ENCODE measurements around the gene INCA1. TPM values are rescaled to one million over a fixed set of nuclear protein-coding genes. Genes with fewer than 3 reads are reported as not detected.

The INCA1 gene
- total and polyA plus RNA-seq, 2 of the 13 experiments (the other 11 are each of a cell fraction or from before 2014, with no cell fraction given), result 0.93 to 2.6 TPM

DNA sequence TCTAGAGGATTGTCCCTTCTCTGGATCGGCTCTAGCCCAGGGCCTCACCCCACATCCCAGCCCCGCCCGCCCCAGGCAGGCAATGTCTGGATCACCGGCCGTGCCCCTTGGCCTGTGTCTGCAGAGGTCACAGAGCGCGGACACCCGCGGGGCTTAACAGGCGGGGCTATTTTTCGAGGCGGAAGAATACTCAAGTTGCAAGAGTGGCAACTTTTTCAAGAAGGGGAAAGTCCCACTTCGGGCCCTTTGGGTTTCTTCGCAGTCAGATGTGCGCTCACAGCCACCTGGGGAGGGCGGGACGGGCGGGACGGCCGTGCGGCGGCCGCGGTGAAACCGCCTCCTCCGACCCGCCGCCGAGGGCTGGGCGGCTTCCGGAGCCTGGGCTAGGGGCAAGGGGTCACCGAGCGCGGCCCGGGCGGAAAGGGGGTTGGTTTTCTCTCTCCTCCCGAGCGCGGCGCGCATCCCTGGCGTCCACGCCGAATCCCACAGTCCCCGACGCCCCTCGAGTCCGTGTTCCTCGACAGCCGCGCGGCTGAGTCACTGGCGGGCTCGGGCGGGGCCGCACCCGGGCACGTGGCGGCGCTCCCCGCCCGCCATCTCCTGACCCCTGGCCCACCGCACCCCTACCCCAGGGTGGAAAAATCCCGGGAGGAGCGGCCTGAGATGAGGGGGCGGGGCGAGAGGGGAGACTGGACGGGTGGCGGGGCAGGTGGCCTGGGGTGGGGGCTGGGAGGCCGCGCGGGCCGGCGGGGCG, 47.8 kb downstream of the INCA1 start (continued):
- TF ChIP-seq KLF12 (CRISPR knock-in tag; IDR thresholded peaks at IDR 0.05; ENCODE audit: borderline replicate concordance) (peak; percentile 61; the same call in 1 of the 2 replicates), MAF1 (CRISPR knock-in tag; IDR thresholded peaks at IDR 0.05; ENCODE audit: borderline replicate concordance) (no peak), THAP11 (CRISPR knock-in tag; IDR thresholded peaks at IDR 0.05) (0 out of 2 replicates have a peak, but pooled peaks have one; percentile 28), RFX5 (IDR thresholded peaks at IDR 0.05; ENCODE audit: low read depth, low read length) (no peak), ZNF430 (CRISPR knock-in tag; IDR thresholded peaks at IDR 0.05) (peak; percentile 79), SP1 (IDR thresholded peaks at IDR 0.05) (no peak), SP1 (CRISPR knock-in tag; IDR thresholded peaks at IDR 0.05) (no peak), ZBTB3 (CRISPR knock-in tag; IDR thresholded peaks at IDR 0.05; ENCODE audit: borderline replicate concordance, low read depth) (no peak), KLF13 (CRISPR knock-in tag; IDR thresholded peaks at IDR 0.05) (no peak), RCOR2 (CRISPR knock-in tag; IDR thresholded peaks at IDR 0.05) (no peak; the same call in 1 of the 2 replicates), NFE2 (CRISPR knock-in tag; IDR thresholded peaks at IDR 0.05) (no peak), SAP130 (CRISPR knock-in tag; IDR thresholded peaks at IDR 0.05; ENCODE audit: low read depth) (peak; percentile 53; the same call in 1 of the 2 replicates), IKZF4 (CRISPR knock-in tag; IDR thresholded peaks at IDR 0.05; ENCODE audit: borderline replicate concordance, low read depth, not compliant biosample characterization) (no peak), TEAD3 (CRISPR knock-in tag; optimal IDR thresholded peaks at IDR 0.05; ENCODE audit: borderline replicate concordance) (peak; percentile 31), ZNF335 (CRISPR knock-in tag; IDR thresholded peaks at IDR 0.05) (no peak), NFYC (CRISPR knock-in tag; IDR thresholded peaks at IDR 0.05) (0 out of 2 replicates have a peak, but pooled peaks have one; percentile 14), SCMH1 (CRISPR knock-in tag; IDR thresholded peaks at IDR 0.05; ENCODE audit: borderline replicate concordance) (no peak), ZNF879 (CRISPR knock-in tag; IDR thresholded peaks at IDR 0.05) (no peak), ZMAT3 (CRISPR knock-in tag; conservative IDR thresholded peaks at IDR 0.05) (peak; percentile 75; the same call in 1 of the 2 replicates), CHD4 (IDR thresholded peaks at IDR 0.05; ENCODE audit: borderline replicate concordance, low read length) (no peak), FOSL2 (CRISPR knock-in tag; IDR thresholded peaks at IDR 0.05) (peak; percentile 83), PHB2 (IDR thresholded peaks at IDR 0.05; ENCODE audit: partially characterized antibody) (no peak)
- TF ChIP-seq, protein P1, sequence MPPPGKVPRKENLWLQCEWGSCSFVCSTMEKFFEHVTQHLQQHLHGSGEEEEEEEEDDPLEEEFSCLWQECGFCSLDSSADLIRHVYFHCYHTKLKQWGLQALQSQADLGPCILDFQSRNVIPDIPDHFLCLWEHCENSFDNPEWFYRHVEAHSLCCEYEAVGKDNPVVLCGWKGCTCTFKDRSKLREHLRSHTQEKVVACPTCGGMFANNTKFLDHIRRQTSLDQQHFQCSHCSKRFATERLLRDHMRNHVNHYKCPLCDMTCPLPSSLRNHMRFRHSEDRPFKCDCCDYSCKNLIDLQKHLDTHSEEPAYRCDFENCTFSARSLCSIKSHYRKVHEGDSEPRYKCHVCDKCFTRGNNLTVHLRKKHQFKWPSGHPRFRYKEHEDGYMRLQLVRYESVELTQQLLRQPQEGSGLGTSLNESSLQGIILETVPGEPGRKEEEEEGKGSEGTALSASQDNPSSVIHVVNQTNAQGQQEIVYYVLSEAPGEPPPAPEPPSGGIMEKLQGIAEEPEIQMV (CRISPR knock-in tag; IDR thresholded peaks at IDR 0.05; ENCODE audit: low read depth), result no peak; the same call in 1 of the 2 replicates
- TF ChIP-seq, protein P2, sequence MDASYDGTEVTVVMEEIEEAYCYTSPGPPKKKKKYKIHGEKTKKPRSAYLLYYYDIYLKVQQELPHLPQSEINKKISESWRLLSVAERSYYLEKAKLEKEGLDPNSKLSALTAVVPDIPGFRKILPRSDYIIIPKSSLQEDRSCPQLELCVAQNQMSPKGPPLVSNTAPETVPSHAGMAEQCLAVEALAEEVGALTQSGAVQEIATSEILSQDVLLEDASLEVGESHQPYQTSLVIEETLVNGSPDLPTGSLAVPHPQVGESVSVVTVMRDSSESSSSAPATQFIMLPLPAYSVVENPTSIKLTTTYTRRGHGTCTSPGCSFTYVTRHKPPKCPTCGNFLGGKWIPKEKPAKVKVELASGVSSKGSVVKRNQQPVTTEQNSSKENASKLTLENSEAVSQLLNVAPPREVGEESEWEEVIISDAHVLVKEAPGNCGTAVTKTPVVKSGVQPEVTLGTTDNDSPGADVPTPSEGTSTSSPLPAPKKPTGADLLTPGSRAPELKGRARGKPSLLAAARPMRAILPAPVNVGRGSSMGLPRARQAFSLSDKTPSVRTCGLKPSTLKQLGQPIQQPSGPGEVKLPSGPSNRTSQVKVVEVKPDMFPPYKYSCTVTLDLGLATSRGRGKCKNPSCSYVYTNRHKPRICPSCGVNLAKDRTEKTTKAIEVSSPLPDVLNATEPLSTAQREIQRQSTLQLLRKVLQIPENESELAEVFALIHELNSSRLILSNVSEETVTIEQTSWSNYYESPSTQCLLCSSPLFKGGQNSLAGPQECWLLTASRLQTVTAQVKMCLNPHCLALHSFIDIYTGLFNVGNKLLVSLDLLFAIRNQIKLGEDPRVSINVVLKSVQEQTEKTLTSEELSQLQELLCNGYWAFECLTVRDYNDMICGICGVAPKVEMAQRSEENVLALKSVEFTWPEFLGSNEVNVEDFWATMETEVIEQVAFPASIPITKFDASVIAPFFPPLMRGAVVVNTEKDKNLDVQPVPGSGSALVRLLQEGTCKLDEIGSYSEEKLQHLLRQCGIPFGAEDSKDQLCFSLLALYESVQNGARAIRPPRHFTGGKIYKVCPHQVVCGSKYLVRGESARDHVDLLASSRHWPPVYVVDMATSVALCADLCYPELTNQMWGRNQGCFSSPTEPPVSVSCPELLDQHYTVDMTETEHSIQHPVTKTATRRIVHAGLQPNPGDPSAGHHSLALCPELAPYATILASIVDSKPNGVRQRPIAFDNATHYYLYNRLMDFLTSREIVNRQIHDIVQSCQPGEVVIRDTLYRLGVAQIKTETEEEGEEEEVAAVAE (CRISPR knock-in tag; IDR thresholded peaks at IDR 0.05; ENCODE audit: borderline replicate concordance), result no peak
- TF ChIP-seq, protein P3, sequence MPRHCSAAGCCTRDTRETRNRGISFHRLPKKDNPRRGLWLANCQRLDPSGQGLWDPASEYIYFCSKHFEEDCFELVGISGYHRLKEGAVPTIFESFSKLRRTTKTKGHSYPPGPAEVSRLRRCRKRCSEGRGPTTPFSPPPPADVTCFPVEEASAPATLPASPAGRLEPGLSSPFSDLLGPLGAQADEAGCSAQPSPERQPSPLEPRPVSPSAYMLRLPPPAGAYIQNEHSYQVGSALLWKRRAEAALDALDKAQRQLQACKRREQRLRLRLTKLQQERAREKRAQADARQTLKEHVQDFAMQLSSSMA (CRISPR knock-in tag; IDR thresholded peaks at IDR 0.05), result no peak
- TF ChIP-seq, protein P4, sequence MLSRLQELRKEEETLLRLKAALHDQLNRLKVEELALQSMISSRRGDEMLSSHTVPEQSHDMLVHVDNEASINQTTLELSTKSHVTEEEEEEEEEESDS (CRISPR knock-in tag; IDR thresholded peaks at IDR 0.05; ENCODE audit: borderline replicate concordance), result no peak

All from HepG2 (cell line).